ENCODE results near the gene NFX1. TPM values are rescaled to one million over a fixed set of nuclear protein-coding genes. Genes with fewer than 3 reads are reported as not detected.
"Not testable (repeated sequence)": the region's sequence is repeated elsewhere in the genome, so short reads cannot be mapped to it uniquely, and the experiment has no call there.

NFX1 gene
- total RNA-seq, 2 donors from 2014 or later = 35.2 to 38.3 TPM

DNA sequence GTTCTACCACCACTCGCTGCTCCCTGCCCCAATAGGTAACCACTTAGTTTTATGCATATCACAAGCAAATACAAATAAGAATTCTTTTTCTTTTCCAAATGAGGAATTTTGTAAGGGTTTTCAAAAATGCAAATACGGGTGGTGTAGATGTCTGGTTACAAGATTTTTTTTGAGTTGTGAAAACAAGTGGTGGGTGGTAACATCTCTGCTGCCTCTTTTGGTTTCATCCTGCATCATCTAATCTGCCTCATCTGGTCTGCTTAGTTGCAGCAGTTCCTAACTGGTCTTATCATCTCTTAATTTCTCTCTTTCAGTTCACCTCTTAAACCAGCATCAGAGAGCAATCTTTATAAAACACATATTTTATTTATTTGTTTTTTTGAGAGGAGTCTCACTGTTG lies 5.3 kb downstream of the NFX1 start:
- intact Hi-C loops (cut with DNase I, micrococcal nuclease) = no loop called here
- no peak for DNase-seq
- no peak for ATAC-seq

DNA sequence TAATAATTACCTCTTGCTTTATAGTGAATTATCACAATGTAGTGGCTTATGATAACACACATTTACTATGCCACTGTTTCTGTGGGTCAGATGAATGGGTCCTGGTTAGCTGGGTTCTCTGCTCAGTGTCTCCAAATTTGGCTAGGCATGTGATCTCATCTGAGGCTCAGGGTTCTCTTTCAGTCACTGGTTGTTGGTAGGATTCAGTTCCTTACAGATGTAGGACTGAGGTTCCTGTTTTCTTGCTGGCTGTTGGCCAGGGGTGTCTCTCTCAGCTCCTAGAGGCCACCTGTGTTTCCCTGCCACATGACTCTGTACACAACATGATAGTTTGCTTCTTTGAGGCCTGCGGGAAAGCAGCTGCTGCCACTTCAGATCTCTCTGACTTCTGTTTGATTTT lies 7.1 kb downstream of the NFX1 start:
- intact Hi-C loops (cut with DNase I, micrococcal nuclease) = no loop called here
- ATAC-seq (peak; percentile 80), DNase-seq (peak; percentile 77 to 80)

DNA sequence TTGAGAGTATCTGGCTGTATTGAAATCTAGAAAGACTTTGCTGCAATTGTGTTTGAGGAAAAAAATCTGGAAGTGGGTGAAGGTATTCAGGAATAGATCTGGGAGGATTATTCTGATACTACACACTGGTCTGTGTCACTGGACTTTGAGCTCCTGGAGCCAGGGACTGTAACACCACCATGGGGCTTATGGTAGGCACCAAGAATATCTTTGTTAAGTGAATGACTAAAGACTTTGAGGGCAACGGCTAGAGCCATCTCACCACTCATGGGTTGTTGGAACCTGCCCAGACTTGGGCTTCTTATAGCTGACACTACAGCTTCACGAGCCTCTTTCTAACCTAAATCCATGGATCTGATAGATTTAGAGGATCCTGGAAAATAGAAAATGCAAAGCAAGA lies 10.2 kb downstream of the NFX1 start:
- intact Hi-C loops (cut with DNase I, micrococcal nuclease) = no loop called here
- no peak for DNase-seq
- ATAC-seq = no peak

DNA sequence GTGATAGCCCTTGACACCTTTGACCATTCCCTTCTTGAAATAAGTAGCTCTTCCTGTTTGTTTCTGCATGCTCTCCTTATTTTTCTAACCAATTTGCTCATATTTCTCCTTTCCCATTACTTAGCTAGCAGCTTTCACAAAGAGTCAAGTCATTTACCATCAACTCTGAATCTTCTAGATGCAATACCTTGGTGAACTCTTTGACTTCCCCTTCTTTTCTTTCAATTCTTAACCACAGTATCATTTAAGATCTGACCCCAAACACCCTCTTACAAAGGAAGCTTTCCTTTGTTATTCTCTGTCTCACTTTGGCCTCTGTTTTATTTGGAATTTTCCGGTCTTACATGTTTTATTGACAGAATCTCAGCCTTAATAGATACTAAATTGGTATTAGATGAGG lies 14.0 kb downstream of the NFX1 start:
- DNase-seq = no peak
- intact Hi-C loops (cut with DNase I, micrococcal nuclease) = no loop called here
- ATAC-seq = no peak

DNA sequence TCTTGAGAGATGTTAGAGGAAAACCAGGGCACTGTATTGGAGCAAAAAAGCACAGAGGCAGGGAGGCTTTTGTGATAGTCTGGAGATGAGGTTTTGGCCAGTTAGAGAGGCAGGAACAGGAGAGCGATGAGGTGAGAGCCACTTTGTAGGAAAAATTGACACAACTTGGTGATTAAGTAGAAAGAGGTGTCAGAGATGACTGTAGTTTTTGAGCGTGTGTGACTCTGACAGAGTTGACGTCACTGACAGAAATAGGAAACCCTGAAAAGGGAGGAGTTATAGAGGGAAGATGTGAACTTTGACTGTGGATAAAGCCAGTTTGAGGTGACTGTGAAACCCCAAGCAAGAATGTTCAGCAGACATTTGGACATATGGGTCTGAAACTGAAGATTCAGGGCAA lies 15.7 kb downstream of the NFX1 start:
- DNase-seq = no peak
- ATAC-seq = no peak
- intact Hi-C loops (cut with DNase I, micrococcal nuclease) = no loop called here

DNA sequence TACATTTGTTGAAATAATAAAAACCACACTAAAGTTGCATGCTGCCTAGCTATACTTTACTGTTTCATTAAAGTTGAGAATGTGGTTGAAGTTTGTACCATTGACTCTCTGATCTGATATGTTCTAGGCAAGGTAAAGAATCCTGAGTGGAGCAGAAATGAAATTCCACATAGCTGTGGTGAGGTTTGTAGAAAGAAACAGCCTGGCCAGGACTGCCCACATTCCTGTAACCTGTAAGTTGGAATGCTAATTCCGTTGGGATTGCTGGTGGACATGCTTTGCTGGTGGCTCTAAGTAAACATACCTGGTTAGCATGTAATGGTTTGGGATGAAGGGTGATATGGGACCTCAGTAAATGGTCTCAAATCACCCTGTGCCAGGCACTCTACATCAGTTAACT lies 16.8 kb downstream of the NFX1 start:
- intact Hi-C loops (cut with DNase I, micrococcal nuclease) = no loop called here
- DNase-seq = no peak
- no peak for ATAC-seq

DNA sequence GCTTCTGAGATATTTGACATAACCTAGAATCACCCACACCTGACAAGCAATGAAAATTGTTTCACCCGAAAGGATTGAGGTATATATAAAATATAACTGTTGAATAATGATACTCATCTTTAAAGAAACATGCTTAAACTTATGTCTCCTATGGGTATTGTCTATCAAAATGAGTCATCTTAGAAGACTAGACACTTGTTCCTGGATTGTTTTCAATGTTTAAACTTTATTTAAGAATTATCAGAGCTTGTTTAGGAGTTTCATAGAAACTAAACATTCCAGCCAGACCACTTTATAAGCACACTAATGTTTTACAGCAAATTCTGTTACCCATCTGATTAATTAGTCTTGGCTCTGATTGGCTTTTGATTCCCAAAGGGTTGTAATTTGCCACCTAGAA lies 19.6 kb downstream of the NFX1 start:
- no peak for DNase-seq
- intact Hi-C loops (cut with DNase I, micrococcal nuclease) = no loop called here
- no peak for ATAC-seq

DNA sequence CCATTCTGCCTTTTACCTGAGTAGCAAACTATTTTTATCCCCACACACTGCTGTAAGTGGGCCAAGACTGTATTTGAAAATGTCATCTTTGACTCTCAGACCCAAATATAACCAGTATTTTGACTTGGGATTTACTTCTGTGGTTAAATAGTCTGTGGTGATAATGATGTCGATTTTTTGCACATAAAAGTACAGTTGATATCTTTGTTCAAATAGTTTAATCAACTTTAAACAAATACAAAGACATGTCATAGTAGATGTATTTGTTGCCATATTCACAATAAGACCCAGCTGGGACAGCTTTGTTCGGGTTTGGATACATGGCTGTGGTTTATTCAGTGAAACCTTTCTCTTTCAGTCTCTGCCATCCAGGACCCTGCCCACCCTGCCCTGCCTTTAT lies 20.4 kb downstream of the NFX1 start:
- intact Hi-C loops (cut with DNase I, micrococcal nuclease) = no loop called here
- ATAC-seq (no peak), DNase-seq (no peak)

DNA sequence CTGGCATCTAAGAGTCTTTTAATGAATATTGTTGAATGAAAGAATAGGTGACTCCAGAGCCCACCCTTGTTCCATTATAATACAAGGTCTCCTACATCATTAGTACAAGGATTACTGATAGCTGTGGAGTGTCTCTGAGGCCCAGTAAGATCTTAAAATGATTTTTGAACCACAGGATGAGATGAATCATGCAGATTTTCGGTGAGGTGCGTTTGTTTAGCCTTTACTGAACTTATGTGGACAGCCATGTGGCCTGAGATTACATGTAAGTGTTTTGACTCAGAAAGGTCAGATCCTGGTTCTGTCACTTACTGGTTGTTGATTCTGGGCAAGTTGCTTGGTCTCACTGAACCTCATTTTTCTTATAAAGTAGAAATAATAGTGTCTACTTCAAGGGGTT lies 21.6 kb downstream of the NFX1 start:
- intact Hi-C loops (cut with DNase I, micrococcal nuclease) = no loop called here
- no peak for DNase-seq
- ATAC-seq = no peak

DNA sequence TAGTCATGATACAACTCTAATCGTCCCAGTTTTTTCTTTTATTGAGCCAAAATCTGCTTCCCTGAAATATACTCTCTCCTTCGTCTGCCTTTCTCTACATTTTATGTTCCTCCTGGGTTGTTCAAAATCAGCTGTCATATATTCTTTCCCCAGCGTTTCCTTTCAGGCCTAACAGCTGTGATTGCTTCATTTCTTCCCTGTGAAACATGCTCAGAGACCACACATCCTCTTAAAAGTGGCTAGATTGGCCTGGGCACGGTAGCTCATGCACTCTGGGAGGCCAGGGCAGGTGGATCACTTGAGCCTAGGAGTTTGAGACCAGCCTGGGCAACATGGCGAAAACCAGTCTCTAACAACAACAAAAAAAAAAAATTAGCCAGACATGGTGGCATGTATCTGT lies 25.1 kb downstream of the NFX1 start:
- DNase-seq (no peak), ATAC-seq (no peak)
- intact Hi-C loops (cut with DNase I, micrococcal nuclease) = no loop called here

DNA sequence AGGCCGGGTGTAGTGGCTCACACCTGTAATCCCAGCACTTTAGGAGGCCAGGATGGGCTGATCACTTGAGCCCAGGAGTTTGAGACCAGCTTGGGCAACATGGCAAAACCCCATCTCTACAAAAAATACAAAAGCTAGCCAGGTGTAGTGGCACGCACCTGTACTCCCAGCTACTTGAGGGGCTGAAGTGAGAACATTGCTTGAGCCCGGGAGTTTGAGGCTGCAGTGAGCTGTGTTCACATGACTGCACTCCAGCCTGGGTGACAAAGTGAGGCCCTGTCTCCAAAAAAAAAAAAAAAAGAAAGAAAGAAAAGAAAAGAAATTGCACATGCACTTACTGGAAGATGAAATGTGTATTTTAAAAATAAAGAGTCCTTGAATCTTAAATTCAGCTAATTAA lies 26.8 kb downstream of the NFX1 start:
- ATAC-seq; intact Hi-C loops (cut with DNase I, micrococcal nuclease); DNase-seq: not testable (repeated sequence)

DNA sequence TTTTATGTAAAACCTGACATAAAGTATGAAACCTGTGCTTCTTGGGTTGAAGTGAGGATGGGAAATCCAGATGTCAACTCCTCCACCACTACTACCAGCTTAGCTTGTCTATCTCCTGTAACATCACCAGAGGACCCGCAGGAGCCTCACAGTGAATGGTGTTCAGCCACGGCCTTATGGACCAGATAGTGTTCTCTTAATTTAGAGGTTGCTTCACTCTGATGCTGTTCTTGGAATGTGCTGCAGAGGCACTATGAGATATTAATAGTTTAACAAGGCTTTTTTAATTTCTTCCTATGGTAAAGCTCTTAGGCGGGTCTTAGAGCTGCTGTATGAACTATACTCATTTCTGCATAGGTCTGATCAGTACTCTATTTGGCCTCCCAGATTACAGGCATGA lies 27.9 kb downstream of the NFX1 start:
- intact Hi-C loops (cut with DNase I, micrococcal nuclease) = no loop called here
- ATAC-seq = no peak
- no peak for DNase-seq

DNA sequence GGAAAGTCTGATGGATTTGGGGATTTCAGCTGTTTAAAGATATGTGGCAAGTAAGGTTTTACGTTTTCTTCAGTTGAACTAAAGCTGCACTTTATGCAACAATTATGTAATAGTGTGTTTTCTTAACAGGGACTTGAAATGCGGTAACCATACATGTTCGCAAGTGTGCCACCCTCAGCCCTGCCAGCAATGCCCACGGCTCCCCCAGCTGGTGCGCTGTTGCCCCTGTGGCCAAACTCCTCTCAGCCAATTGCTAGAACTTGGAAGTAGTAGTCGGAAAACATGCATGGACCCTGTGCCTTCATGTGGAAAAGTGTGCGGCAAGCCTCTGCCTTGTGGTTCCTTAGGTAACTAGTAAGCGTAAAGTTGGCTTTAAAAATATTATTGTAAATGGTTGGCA lies 28.5 kb downstream of the NFX1 start:
- intact Hi-C loops (cut with DNase I, micrococcal nuclease) = no loop called here
- no peak for DNase-seq
- ATAC-seq = no peak

DNA sequence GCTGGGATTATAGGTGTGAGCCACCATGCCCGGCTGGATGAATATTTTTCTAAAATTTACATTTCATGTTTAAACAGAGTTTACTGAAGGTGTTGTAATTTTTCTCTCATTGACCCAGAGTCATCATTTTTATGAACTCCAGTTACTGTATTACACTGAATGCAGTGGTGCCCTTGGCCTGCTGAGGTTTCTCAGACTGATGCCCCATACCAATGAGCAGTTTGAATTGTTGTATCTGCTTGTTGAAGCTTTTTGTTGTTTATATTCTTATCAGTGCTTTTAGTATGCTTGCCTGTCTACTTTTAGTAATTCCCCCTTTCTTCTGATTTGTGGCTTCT lies 29.9 kb downstream of the NFX1 start:
- intact Hi-C loops (cut with DNase I, micrococcal nuclease) = no loop called here
- ATAC-seq (no peak), DNase-seq (no peak)

DNA sequence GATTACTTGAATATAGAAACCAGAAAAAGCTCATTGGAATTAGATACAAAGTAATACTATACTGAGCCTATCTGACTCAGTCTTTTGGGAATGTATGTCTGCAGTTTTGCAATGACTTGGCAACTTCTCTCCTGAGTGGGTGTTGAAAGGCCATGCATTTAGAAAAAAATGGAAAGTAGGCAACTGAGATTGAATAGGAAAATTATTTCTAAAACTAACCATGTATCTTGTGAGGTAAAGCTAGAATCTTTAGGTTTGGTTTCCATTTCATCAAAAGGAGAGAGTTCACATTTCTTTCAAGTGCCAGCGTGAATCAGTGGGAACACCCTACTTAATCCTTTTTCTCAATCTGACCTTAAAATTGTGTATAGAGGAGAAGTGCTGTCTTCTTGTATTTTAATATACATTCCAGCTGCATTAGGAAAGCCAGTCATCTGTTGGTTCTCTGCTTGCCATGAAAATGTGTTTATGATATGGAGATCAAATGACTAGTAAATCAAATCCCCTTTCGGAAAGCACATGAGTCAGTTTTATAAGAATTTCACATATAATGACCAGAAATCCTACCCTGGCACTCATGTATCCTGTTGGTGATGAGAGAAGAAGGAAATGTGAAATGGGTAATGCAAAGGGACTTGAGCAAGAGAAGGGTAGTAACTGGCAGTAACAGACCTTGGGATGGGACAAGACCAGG lies 30.4 kb downstream of the NFX1 start:
- intact Hi-C loops (cut with DNase I, micrococcal nuclease) = no loop called here
- DNase-seq (no peak), ATAC-seq (no peak)

DNA sequence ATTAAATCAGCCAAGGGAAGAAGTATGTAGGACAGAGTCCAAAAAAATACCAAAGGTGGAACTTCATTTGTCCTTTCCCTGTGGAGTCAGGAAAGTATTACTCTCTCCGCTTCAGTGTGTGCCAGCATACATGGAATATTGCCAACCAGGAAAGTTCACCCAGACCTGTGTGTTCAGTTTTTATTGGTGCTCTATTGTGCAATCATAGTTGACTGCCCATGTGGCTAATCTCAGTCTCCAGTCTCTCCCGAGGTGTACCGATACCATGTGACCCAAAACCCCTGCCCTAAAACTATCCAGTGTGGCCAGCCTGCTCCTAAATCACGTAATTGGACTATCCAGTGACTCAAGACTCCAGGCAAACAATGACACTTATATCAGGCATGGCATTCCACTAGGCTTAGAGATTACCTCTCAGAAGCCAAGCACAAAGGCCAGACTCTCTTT lies 38.8 kb downstream of the NFX1 start:
- ATAC-seq = peak; percentile 89
- intact Hi-C loops (cut with DNase I, micrococcal nuclease) = no loop called here

DNA sequence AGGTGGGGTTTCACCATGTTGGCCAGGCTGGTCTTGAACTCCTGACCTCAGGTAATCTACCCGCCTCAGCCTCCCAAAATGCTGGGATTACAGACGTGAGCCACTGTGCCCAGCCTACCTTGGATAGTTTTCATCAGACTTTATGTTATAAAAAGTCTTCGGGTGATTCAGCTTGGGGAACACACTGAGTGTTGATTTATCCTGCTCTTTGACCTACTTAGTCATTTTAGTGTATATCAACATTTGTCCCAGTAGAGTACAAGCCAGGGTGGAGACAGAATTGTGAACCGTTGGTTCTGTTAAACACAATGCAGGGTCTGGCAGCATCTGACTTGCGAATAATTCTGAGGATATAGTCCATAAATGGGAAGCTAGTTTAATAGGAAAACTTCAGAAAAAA lies 39.7 kb downstream of the NFX1 start:
- intact Hi-C loops (cut with DNase I, micrococcal nuclease) = no loop called here
- ATAC-seq (peak; percentile 65), DNase-seq (no peak)

More for the DNA sequence above, 38.8 kb downstream of the NFX1 start:
- DNase-seq = peak; percentile 44 to 91

DNA sequence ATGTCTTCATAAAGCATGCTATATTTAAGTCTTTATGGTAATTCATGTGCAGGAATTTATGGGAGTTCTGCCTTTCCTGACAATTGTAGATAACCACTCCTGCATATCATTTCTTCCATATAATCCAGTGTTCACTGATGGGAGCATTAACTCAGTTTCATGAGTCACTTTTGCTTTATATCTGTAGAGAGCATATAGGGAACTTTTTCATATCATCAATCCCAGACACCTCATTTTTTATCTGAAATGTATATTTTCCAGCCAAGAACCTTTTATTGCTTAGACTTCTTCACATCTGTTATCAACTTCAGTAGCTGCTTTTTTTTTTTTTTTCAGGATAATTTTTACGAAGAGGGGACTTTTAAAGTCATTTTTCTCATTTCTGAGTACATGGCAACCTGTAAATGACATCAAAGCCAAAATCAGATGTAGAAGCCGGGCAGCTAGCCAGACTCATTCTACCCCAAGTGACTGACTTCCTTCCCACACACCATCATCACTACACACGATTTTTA lies 41.1 kb downstream of the NFX1 start:
- DNase-seq (no peak), ATAC-seq (no peak)
- intact Hi-C loops (cut with DNase I, micrococcal nuclease) = no loop called here

DNA sequence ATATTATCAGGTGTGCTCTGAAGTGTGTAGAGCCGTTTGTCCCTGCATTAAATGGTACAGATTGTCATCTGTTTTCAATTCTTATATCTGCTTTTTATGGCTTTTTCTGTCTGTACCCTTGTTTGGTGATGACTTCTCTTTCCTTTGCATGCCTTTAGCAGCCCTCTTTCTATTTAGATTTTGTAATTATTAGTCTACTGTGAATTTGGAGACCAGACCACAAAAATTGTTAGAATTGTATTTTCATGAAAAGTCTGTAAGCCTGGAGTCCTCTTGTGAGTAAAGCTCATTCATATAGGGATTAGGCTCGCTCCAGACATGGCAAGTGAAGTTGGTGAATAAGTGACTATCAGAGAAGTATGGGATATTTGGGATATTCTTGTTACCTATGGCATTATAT lies 41.7 kb downstream of the NFX1 start:
- intact Hi-C loops (cut with DNase I, micrococcal nuclease) = no loop called here
- no peak for ATAC-seq
- DNase-seq = no peak

DNA sequence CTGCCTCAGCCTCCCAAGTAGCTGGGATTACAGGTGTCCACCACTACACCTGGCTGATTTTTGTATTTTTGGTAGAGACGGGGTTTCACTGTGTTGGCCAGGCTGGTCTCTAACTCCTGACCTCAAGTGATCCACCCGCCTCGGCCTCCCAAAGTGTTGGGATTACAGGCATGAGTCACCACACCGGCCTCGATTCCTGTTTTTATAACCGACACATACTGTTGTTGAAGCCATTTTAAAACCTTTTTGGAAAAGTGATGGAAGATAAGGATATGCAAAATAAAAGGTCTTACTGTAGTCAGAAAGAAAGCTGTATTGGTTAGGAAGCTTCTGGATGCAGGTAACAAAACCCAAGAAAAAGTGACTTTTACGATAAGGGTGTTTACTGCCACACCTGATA lies 42.6 kb downstream of the NFX1 start:
- ATAC-seq; intact Hi-C loops (cut with DNase I, micrococcal nuclease); DNase-seq: not testable (repeated sequence)

DNA sequence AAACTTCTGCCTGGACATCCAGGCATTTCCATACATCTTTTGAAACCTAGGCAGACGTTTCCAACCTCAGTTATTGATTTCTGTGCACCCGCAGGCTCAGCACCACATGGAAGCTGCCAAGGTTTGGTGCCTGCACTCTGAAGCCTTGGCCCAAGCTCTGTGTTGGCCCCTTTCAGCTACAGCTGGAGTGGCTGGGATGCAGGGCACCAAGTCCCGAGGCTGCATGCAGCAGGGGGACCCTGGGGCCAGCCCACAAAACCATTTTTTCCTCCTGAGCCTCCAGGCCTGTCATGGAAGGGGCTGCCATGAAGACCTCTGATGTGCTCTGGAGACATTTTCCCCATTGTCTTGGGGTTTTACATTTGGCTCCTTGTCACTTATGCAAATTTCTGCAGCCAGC lies 49.9 kb downstream of the NFX1 start:
- DNase-seq = no peak
- intact Hi-C loops (cut with DNase I, micrococcal nuclease) = no loop called here
- no peak for ATAC-seq

Data from left colon (tissue), 2 donors.